Measurements from ENCODE around the gene EIF4G1.

EIF4G1 gene

GRCh38 chr3:184333190-184333589 lies 18.8 kb downstream of the EIF4G1 start:
- no peak for TF ChIP-seq CTCF (IDR thresholded peaks at IDR 0.05; ENCODE audit: control insufficient read depth, extremely low read depth, insufficient read depth)
- no peak for DNase-seq (ENCODE audit: low read depth)
- H3K4me3 ChIP-seq (ENCODE audit: low read depth, low read length) = no peak overlapping the region

GRCh38 chr3:184333700-184334099 lies 19.3 kb downstream of the EIF4G1 start:
- H3K4me3 ChIP-seq (ENCODE audit: low read depth, low read length) = no peak overlapping the region
- no peak for TF ChIP-seq CTCF (IDR thresholded peaks at IDR 0.05; ENCODE audit: control insufficient read depth, extremely low read depth, insufficient read depth)

GRCh38 chr3:184334470-184335158 lies 20.2 kb downstream of the EIF4G1 start:
- no peak overlapping the region for H3K4me3 ChIP-seq (ENCODE audit: low read depth, low read length)
- no peak for TF ChIP-seq CTCF (IDR thresholded peaks at IDR 0.05; ENCODE audit: control insufficient read depth, extremely low read depth, insufficient read depth)
- DNase-seq (ENCODE audit: low read depth) = no peak

More at GRCh38 chr3:184333700-184334099, 19.3 kb downstream of the EIF4G1 start:
- no peak for DNase-seq (ENCODE audit: low read depth)

GRCh38 chr3:184335291-184335660 lies 20.9 kb downstream of the EIF4G1 start:
- DNase-seq (ENCODE audit: low read depth) = no peak
- H3K4me3 ChIP-seq (ENCODE audit: low read depth, low read length) = peak overlapping the region; percentile 72
- no peak for TF ChIP-seq CTCF (IDR thresholded peaks at IDR 0.05; ENCODE audit: control insufficient read depth, extremely low read depth, insufficient read depth)

GRCh38 chr3:184335661-184336546 lies 21.5 kb downstream of the EIF4G1 start:
- DNase-seq (ENCODE audit: low read depth) = no peak
- peak overlapping the region; percentile 72 for H3K4me3 ChIP-seq (ENCODE audit: low read depth, low read length)
- TF ChIP-seq CTCF (IDR thresholded peaks at IDR 0.05; ENCODE audit: control insufficient read depth, extremely low read depth, insufficient read depth) = no peak

GRCh38 chr3:184336547-184337398 lies 22.4 kb downstream of the EIF4G1 start:
- peak overlapping the region; percentile 72 for H3K4me3 ChIP-seq (ENCODE audit: low read depth, low read length)
- peak; percentile 59 for DNase-seq (ENCODE audit: low read depth)
- TF ChIP-seq CTCF (IDR thresholded peaks at IDR 0.05; ENCODE audit: control insufficient read depth, extremely low read depth, insufficient read depth) = no peak
